ENCODE results near the gene LYST. TPM values are rescaled to one million over a fixed set of nuclear protein-coding genes. Genes with fewer than 3 reads are reported as not detected.

The LYST gene
- polyA plus RNA-seq, 1 donor from 2014 or later = 23.4 TPM

- Histone ChIP-seq H3K27ac (ENCODE audit: low read length) (no peak overlapping the region), H2AFZ (ENCODE audit: low read depth, low read length) (no peak overlapping the region), H3K79me2 (replicated peaks; ENCODE audit: insufficient read depth, low read length) (peaks cover 42% of the 10 kb centered on the region), H3F3A (ENCODE audit: insufficient read depth, low read length, poor library complexity, severe bottlenecking) (no peaks in the 10 kb centered on the region), H3K4me3 (ENCODE audit: low read length) (no peak overlapping the region), H3K36me3 (ENCODE audit: insufficient read depth, low read length) (no peaks in the 10 kb centered on the region), H3K9ac (ENCODE audit: low read length) (no peak overlapping the region), H3K9me2 (ENCODE audit: insufficient read depth, low read length) (no peaks in the 10 kb centered on the region), H3K27me3 (ENCODE audit: insufficient read depth, low read depth, low read length) (no peaks in the 10 kb centered on the region), H3K9me3 (ENCODE audit: low read length) (no peaks in the 10 kb centered on the region), H3K4me2 (ENCODE audit: low read length) (no peak overlapping the region), H4K20me1 (ENCODE audit: insufficient read depth) (no peaks in the 10 kb centered on the region)
- TF ChIP-seq MXI1 (conservative IDR thresholded peaks at IDR 0.05; ENCODE audit: poor library complexity, severe bottlenecking) (no peak), RAD21 (conservative IDR thresholded peaks at IDR 0.05) (no peak)
These were observed 5.9 kb downstream of the LYST start for GRCh38 chr1:235860829-235861228.

- Histone ChIP-seq H3F3A (ENCODE audit: insufficient read depth, low read length, poor library complexity, severe bottlenecking) (no peaks in the 10 kb centered on the region), H4K20me1 (ENCODE audit: insufficient read depth) (no peaks in the 10 kb centered on the region), H3K9me3 (ENCODE audit: low read length) (no peaks in the 10 kb centered on the region), H3K79me2 (replicated peaks; ENCODE audit: insufficient read depth, low read length) (peaks cover 33% of the 10 kb centered on the region), H3K4me2 (ENCODE audit: low read length) (no peak overlapping the region), H2AFZ (ENCODE audit: low read depth, low read length) (no peak overlapping the region), H3K4me3 (ENCODE audit: low read length) (no peak overlapping the region), H3K27me3 (ENCODE audit: insufficient read depth, low read depth, low read length) (no peaks in the 10 kb centered on the region), H3K9ac (ENCODE audit: low read length) (no peak overlapping the region), H3K9me2 (ENCODE audit: insufficient read depth, low read length) (no peaks in the 10 kb centered on the region), H3K27ac (ENCODE audit: low read length) (no peak overlapping the region), H3K36me3 (ENCODE audit: insufficient read depth, low read length) (no peaks in the 10 kb centered on the region)
- no peak for TF ChIP-seq RAD21 (conservative IDR thresholded peaks at IDR 0.05)
- no peak for TF ChIP-seq POLR2AphosphoS5 (IDR thresholded peaks at IDR 0.05)
- TF ChIP-seq REST (IDR thresholded peaks at IDR 0.05; ENCODE audit: borderline replicate concordance) = no peak
- TF ChIP-seq EZH2 (IDR thresholded peaks at IDR 0.05; ENCODE audit: borderline replicate concordance, insufficient read depth, low read length, poor library complexity, severe bottlenecking) = no peak
- TF ChIP-seq SMC3 (conservative IDR thresholded peaks at IDR 0.05; ENCODE audit: poor library complexity) = no peak
- TF ChIP-seq EP300 (conservative IDR thresholded peaks at IDR 0.05; ENCODE audit: poor library complexity, severe bottlenecking) = no peak
- no peak for TF ChIP-seq TAF1 (IDR thresholded peaks at IDR 0.05; ENCODE audit: low read depth)
- TF ChIP-seq, protein P1, sequence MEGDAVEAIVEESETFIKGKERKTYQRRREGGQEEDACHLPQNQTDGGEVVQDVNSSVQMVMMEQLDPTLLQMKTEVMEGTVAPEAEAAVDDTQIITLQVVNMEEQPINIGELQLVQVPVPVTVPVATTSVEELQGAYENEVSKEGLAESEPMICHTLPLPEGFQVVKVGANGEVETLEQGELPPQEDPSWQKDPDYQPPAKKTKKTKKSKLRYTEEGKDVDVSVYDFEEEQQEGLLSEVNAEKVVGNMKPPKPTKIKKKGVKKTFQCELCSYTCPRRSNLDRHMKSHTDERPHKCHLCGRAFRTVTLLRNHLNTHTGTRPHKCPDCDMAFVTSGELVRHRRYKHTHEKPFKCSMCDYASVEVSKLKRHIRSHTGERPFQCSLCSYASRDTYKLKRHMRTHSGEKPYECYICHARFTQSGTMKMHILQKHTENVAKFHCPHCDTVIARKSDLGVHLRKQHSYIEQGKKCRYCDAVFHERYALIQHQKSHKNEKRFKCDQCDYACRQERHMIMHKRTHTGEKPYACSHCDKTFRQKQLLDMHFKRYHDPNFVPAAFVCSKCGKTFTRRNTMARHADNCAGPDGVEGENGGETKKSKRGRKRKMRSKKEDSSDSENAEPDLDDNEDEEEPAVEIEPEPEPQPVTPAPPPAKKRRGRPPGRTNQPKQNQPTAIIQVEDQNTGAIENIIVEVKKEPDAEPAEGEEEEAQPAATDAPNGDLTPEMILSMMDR (IDR thresholded peaks at IDR 0.05; ENCODE audit: poor library complexity, severe bottlenecking) = no peak
- no peak for TF ChIP-seq MXI1 (conservative IDR thresholded peaks at IDR 0.05; ENCODE audit: poor library complexity, severe bottlenecking)
These were observed 6.9 kb downstream of the LYST start for GRCh38 chr1:235859789-235860188.

- Histone ChIP-seq H3K27me3 (ENCODE audit: insufficient read depth, low read depth, low read length) (no peaks in the 10 kb centered on the region), H3K4me3 (ENCODE audit: low read length) (no peak overlapping the region), H3K9ac (ENCODE audit: low read length) (no peak overlapping the region), H2AFZ (ENCODE audit: low read depth, low read length) (no peak overlapping the region), H3K27ac (ENCODE audit: low read length) (no peak overlapping the region), H3K9me2 (ENCODE audit: insufficient read depth, low read length) (no peaks in the 10 kb centered on the region), H3K79me2 (replicated peaks; ENCODE audit: insufficient read depth, low read length) (peaks cover 25% of the 10 kb centered on the region), H4K20me1 (ENCODE audit: insufficient read depth) (no peaks in the 10 kb centered on the region), H3K4me2 (ENCODE audit: low read length) (no peak overlapping the region), H3K36me3 (ENCODE audit: insufficient read depth, low read length) (no peaks in the 10 kb centered on the region), H3K9me3 (ENCODE audit: low read length) (no peaks in the 10 kb centered on the region), H3F3A (ENCODE audit: insufficient read depth, low read length, poor library complexity, severe bottlenecking) (no peaks in the 10 kb centered on the region)
- TF ChIP-seq POLR2AphosphoS5 (IDR thresholded peaks at IDR 0.05) = no peak
- no peak for TF ChIP-seq REST (IDR thresholded peaks at IDR 0.05; ENCODE audit: borderline replicate concordance)
- TF ChIP-seq RAD21 (conservative IDR thresholded peaks at IDR 0.05) = no peak
- no peak for TF ChIP-seq SMC3 (conservative IDR thresholded peaks at IDR 0.05; ENCODE audit: poor library complexity)
- TF ChIP-seq TAF1 (IDR thresholded peaks at IDR 0.05; ENCODE audit: low read depth) = no peak
- TF ChIP-seq, protein P1 (IDR thresholded peaks at IDR 0.05; ENCODE audit: poor library complexity, severe bottlenecking) = no peak
- TF ChIP-seq EZH2 (IDR thresholded peaks at IDR 0.05; ENCODE audit: borderline replicate concordance, insufficient read depth, low read length, poor library complexity, severe bottlenecking) = no peak
- no peak for TF ChIP-seq MXI1 (conservative IDR thresholded peaks at IDR 0.05; ENCODE audit: poor library complexity, severe bottlenecking)
- no peak for TF ChIP-seq EP300 (conservative IDR thresholded peaks at IDR 0.05; ENCODE audit: poor library complexity, severe bottlenecking)
These were observed 7.9 kb downstream of the LYST start for GRCh38 chr1:235858766-235859165.

Measured in neural cell (in vitro differentiated cells).